Coronary artery (tissue), 2 donors: ENCODE results near the gene EVX2.
A peak's percentile ranks its signal among the peaks of the same experiment; 100 is the strongest.

Source experiments
- DNase-seq: peaks from one replicate; pipeline ENCODE4 v3.0.0-alpha.2; 2017; ENCODE audit warnings: low spot score
- H3K27ac ChIP-seq, 2 donors: fragments of 200-600 bp; sonication (generic); one replicate each; pipeline ENCODE4 v1.5.1; 2016 to 2019
- H3K4me3 ChIP-seq: fragments of 200-600 bp; sonication (generic); 2 replicates; pipeline ENCODE4 v1.5.1; 2016; ENCODE audit warnings: mild to moderate bottlenecking, moderate library complexity
- CTCF ChIP-seq: fragments of 200-600 bp; sonication (generic); IDR thresholded peaks from one replicate; pipeline ENCODE4 v1.5.1; 2019; ENCODE audit warnings: antibody characterized with exemption

Gene EVX2

GRCh38 chr2:176105078-176105729, 21.4 kb upstream of the EVX2 start:
- TF ChIP-seq CTCF, result no peak
- no peak for DNase-seq
- Histone ChIP-seq H3K4me3 (peak overlapping the region; percentile 53), H3K27ac (no peak overlapping the region)

GRCh38 chr2:176104316-176105077, 20.7 kb upstream of the EVX2 start:
- Histone ChIP-seq H3K27ac (no peak overlapping the region), H3K4me3 (peak overlapping the region; percentile 53)
- no peak for TF ChIP-seq CTCF
- DNase-seq, result no peak

- H3K4me3 ChIP-seq, result peak overlapping the region; percentile 53
- no peak for DNase-seq
- no peak overlapping the region for H3K27ac ChIP-seq
- TF ChIP-seq CTCF, result no peak
Measured at GRCh38 chr2:176103742-176104315, 20.1 kb upstream of the EVX2 start.

- TF ChIP-seq CTCF, result no peak
- no peak for DNase-seq
- Histone ChIP-seq H3K4me3 (no peak overlapping the region), H3K27ac (no peak overlapping the region)
Measured at GRCh38 chr2:176103194-176103593, 19.4 kb upstream of the EVX2 start.

GRCh38 chr2:176102309-176102866, 18.6 kb upstream of the EVX2 start:
- no peak for TF ChIP-seq CTCF
- DNase-seq, result no peak
- Histone ChIP-seq H3K4me3 (no peak overlapping the region), H3K27ac (no peak overlapping the region)

- H3K27ac ChIP-seq, result no peak overlapping the region
- no peak for DNase-seq
- TF ChIP-seq CTCF, result no peak
- H3K4me3 ChIP-seq, result no peak overlapping the region
Measured at GRCh38 chr2:176101842-176102241, 18.1 kb upstream of the EVX2 start.
